C4-2B (cell line): ENCODE data around the gene GSK3B.

Source experiments
- CTCF ChIP-seq: fragments of 450-650 bp; conservative IDR thresholded peaks from 2 replicates; pipeline ENCODE4 v1.5.1; 2017; ENCODE audit warnings: mild to moderate bottlenecking
- ZFX ChIP-seq: fragments of 450-650 bp; IDR thresholded peaks from 2 replicates; pipeline ENCODE4 v1.6.1; 2017

GRCh38 chr3:119930286-119930685 is 164.0 kb downstream of the GSK3B start:
- TF ChIP-seq CTCF (no peak), ZFX (no peak)
